ENCODE measurements around the gene TNFRSF1A.

TNFRSF1A gene

DNA sequence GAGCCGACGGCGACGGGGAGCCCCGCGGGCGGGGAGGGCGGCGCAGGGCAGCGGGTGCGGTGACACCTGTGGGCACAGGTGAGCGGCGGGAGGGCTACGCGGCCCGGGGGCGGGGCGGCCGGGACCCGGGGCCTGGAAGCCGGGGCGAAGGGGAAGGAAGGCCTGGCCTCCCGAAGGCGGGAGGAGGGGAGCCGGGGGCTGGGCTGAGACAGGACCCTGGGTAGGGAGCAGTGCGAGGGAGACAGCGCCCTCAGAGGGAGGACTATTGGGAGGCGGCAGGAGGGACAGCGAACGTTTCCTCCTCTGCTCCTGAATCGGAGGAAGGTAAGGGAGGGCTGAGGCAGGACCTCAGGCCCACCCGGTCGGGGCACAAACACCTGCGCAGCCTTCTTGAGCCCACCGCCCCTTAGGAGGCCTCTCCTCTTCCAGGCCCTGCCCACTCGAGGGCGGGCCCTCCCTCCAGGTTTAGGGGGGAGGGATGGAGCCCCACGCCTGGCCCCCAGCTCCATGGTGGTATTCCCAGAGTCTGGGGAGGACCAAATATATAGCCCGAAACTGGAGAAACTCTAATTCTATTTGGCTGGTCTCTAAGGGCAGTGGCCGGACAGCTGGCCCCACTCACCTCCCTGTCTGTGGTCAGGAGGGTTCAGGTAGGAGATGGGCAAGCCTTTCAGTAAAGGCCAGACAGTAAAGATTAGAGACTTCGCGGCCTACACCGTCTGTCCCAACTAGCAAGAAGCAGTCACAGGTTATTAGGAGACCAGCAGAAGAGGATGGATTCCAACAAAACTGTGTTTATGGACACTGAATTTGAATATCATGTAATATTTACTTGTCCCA, 30.9 kb downstream of the TNFRSF1A start:
- H3K36me3 ChIP-seq (ENCODE audit: insufficient read depth): no peaks in the 10 kb centered on the region
- TF ChIP-seq, protein P1, sequence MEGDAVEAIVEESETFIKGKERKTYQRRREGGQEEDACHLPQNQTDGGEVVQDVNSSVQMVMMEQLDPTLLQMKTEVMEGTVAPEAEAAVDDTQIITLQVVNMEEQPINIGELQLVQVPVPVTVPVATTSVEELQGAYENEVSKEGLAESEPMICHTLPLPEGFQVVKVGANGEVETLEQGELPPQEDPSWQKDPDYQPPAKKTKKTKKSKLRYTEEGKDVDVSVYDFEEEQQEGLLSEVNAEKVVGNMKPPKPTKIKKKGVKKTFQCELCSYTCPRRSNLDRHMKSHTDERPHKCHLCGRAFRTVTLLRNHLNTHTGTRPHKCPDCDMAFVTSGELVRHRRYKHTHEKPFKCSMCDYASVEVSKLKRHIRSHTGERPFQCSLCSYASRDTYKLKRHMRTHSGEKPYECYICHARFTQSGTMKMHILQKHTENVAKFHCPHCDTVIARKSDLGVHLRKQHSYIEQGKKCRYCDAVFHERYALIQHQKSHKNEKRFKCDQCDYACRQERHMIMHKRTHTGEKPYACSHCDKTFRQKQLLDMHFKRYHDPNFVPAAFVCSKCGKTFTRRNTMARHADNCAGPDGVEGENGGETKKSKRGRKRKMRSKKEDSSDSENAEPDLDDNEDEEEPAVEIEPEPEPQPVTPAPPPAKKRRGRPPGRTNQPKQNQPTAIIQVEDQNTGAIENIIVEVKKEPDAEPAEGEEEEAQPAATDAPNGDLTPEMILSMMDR (conservative IDR thresholded peaks at IDR 0.05; ENCODE audit: low read depth, low read length): no peak
- no peak overlapping the region for H3K4me2 ChIP-seq
- no peak overlapping the region for H3K4me3 ChIP-seq (IDR thresholded peaks at IDR 0.05; ENCODE audit: insufficient read depth, low read depth, low read length)
- H4K20me1 ChIP-seq (ENCODE audit: insufficient read depth): no peaks in the 10 kb centered on the region
- H2AFZ ChIP-seq (ENCODE audit: low read depth): no peak overlapping the region
- H3K27me3 ChIP-seq (ENCODE audit: insufficient read depth, low read depth): no peaks in the 10 kb centered on the region
- H3K27ac ChIP-seq: no peak overlapping the region
- H3K4me1 ChIP-seq (ENCODE audit: low read depth, poor library complexity, severe bottlenecking): peaks cover 16% of the 10 kb centered on the region
- H3K9ac ChIP-seq: no peak overlapping the region
- no peaks in the 10 kb centered on the region for H3K79me2 ChIP-seq (ENCODE audit: insufficient read depth, low read depth)

DNA sequence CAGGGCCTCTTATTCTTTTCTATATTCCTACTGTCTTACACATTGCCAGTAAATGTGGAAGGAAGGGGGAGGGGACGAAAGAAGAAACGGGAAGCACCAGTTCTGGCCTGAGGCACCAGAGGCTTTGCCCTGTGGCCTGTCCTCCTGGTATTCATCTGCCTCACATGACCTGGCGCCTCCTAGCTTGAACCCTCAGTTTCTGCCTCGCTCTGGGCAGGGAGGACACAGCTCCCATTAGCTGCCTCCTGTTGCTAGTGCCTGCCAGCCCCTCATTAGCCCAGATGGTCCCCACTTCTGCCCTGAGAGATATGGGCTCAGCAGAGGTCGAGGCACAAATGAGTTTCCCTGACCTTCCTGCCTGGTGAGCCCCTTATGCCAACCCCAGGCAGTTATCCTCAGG, 34.3 kb downstream of the TNFRSF1A start:
- Histone ChIP-seq H3K9ac (no peak overlapping the region), H3K27ac (no peak overlapping the region), H4K20me1 (ENCODE audit: insufficient read depth) (no peaks in the 10 kb centered on the region), H3K79me2 (ENCODE audit: insufficient read depth, low read depth) (no peaks in the 10 kb centered on the region), H3K36me3 (ENCODE audit: insufficient read depth) (no peaks in the 10 kb centered on the region), H3K4me2 (no peak overlapping the region), H3K4me3 (IDR thresholded peaks at IDR 0.05; ENCODE audit: insufficient read depth, low read depth, low read length) (no peak overlapping the region), H3K27me3 (ENCODE audit: insufficient read depth, low read depth) (no peaks in the 10 kb centered on the region), H2AFZ (ENCODE audit: low read depth) (no peak overlapping the region), H3K4me1 (ENCODE audit: low read depth, poor library complexity, severe bottlenecking) (peaks cover 8% of the 10 kb centered on the region)
- TF ChIP-seq, protein P1 (conservative IDR thresholded peaks at IDR 0.05; ENCODE audit: low read depth, low read length): no peak

DNA sequence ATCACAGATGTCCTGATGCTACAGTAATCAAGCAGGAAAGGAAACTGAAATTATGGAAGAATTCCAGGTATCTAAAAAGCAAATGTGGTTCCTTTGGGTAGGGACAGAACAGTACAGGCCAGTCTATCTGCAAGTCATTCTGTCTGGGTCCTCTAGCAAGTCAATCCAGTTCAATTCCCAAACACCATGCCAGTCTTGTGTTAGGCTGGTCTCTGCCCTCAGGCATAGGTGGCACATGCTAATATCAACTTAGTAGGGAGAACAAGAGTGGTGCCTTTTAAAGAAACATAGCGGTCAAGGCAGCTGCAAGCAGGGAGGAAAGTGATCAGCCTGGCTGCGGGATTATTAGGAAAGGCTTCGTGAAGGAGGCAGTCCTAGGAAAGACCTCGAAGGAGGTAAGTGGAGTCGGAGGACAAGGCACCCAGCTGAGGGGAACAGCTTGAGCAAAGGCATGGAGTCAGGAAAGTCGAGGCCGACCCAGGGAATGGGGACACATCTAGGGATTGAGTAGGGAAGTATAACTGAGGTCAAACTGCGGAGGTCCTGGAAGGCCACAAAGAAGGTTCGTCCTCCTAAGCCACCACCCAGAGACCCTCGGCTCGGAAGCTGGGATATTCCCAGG, 35.2 kb downstream of the TNFRSF1A start:
- H3K4me2 ChIP-seq: no peak overlapping the region
- no peaks in the 10 kb centered on the region for H3K79me2 ChIP-seq (ENCODE audit: insufficient read depth, low read depth)
- no peaks in the 10 kb centered on the region for H4K20me1 ChIP-seq (ENCODE audit: insufficient read depth)
- no peaks in the 10 kb centered on the region for H3K27me3 ChIP-seq (ENCODE audit: insufficient read depth, low read depth)
- no peaks in the 10 kb centered on the region for H3K4me1 ChIP-seq (ENCODE audit: low read depth, poor library complexity, severe bottlenecking)
- no peak overlapping the region for H3K27ac ChIP-seq
- no peak overlapping the region for H3K9ac ChIP-seq
- H3K4me3 ChIP-seq (IDR thresholded peaks at IDR 0.05; ENCODE audit: insufficient read depth, low read depth, low read length): no peak overlapping the region
- no peak overlapping the region for H2AFZ ChIP-seq (ENCODE audit: low read depth)
- H3K36me3 ChIP-seq (ENCODE audit: insufficient read depth): no peaks in the 10 kb centered on the region
- TF ChIP-seq, protein P1 (conservative IDR thresholded peaks at IDR 0.05; ENCODE audit: low read depth, low read length): no peak

DNA sequence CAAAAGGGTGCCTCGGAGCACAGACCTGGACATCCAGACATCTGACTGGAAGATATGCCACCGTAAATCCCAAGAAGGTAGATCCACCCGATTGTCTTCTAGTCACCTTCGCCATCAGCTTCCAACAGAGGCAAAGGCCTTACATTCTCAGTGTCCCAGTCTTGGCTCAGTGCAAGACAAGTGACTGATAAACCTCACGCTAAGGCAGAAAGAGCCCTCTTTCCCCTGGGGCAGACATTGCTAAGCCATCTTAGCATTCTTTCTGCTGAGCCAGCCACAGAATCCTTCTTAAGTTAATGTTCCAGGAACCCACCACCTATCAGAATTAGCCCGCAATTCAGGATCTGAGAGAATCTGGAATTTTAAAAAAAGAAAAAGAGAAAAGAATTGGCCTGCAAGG, 35.7 kb downstream of the TNFRSF1A start:
- Histone ChIP-seq H4K20me1 (ENCODE audit: insufficient read depth) (no peaks in the 10 kb centered on the region), H2AFZ (ENCODE audit: low read depth) (no peak overlapping the region), H3K79me2 (ENCODE audit: insufficient read depth, low read depth) (no peaks in the 10 kb centered on the region), H3K36me3 (ENCODE audit: insufficient read depth) (no peaks in the 10 kb centered on the region), H3K4me2 (no peak overlapping the region), H3K27me3 (ENCODE audit: insufficient read depth, low read depth) (no peaks in the 10 kb centered on the region), H3K4me1 (ENCODE audit: low read depth, poor library complexity, severe bottlenecking) (no peaks in the 10 kb centered on the region), H3K9ac (no peak overlapping the region), H3K4me3 (IDR thresholded peaks at IDR 0.05; ENCODE audit: insufficient read depth, low read depth, low read length) (no peak overlapping the region), H3K27ac (no peak overlapping the region)
- TF ChIP-seq, protein P1 (conservative IDR thresholded peaks at IDR 0.05; ENCODE audit: low read depth, low read length): no peak

Measured in KMS-11 (cell line).